Measurements from ENCODE around the gene STK38L. TPM values are rescaled to one million over a fixed set of nuclear protein-coding genes. Genes with fewer than 3 reads are reported as not detected.

STK38L gene
- total RNA-seq, 3 donors from 2014 or later, result 20.0 to 22.4 (median 22.3) TPM

DNA sequence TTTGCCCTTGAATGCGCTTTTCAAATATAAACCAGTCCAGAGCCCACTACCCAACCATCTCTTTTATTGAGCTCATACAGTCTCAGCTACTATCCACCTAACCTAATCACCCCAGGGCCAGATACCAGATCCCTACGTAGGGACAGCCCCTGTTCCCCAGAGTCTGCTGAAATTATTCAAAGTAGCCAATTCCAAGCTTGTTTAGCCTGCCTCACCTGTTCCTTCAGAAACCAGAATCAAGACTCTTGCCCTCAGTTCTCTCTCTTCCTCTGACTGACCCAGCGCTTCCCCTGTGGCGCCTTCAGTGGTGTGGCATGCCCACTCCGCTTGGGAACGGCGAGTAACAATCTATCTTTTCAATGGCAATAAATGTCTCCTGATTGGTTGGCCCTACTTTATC lies 107.4 kb downstream of the STK38L start:
- H3K9me3 Mint-ChIP-seq, result no peaks in the 10 kb centered on the region
- no peak for DNase-seq
- no peak overlapping the region for H3K4me3 Mint-ChIP-seq
- no peaks in the 10 kb centered on the region for H3K4me1 Mint-ChIP-seq (ENCODE audit: low read depth)
- ATAC-seq, result no peak
- H3K36me3 Mint-ChIP-seq (ENCODE audit: insufficient read depth), result no peaks in the 10 kb centered on the region
- H3K27me3 Mint-ChIP-seq (ENCODE audit: low read depth), result peaks cover 10% of the 10 kb centered on the region

DNA sequence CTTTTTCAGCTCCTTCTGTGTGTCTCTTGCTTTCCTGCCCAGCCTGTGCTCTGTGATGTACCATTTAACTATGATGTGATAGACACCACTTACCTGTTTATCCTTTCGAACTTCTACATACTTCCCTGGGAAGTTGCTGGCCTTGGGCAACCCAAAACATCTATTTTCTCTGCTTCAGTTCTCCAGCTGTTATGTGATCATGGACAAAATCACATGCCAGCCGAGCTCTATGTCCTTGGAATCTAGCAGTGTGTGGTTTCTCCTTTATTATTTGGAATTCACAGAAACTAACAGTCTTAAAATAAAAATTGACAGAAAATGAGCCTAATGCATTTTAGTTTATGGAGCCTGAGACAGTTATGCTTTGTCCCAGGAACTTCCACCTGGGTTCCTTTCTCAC lies 111.4 kb downstream of the STK38L start:
- no peak for DNase-seq
- H3K4me3 Mint-ChIP-seq, result no peak overlapping the region
- no peaks in the 10 kb centered on the region for H3K4me1 Mint-ChIP-seq (ENCODE audit: low read depth)
- no peak for ATAC-seq
- H3K27me3 Mint-ChIP-seq (ENCODE audit: low read depth), result peaks cover 16% of the 10 kb centered on the region
- no peaks in the 10 kb centered on the region for H3K36me3 Mint-ChIP-seq (ENCODE audit: insufficient read depth)
- no peaks in the 10 kb centered on the region for H3K9me3 Mint-ChIP-seq

GRCh38 chr12:27355979-27356378 lies 111.9 kb downstream of the STK38L start:
- H3K9me3 Mint-ChIP-seq, result no peaks in the 10 kb centered on the region
- DNase-seq (no peak), ATAC-seq (no peak)
- no peak overlapping the region for H3K4me3 Mint-ChIP-seq
- H3K27me3 Mint-ChIP-seq (ENCODE audit: low read depth), result peaks cover 16% of the 10 kb centered on the region
- H3K36me3 Mint-ChIP-seq (ENCODE audit: insufficient read depth), result no peaks in the 10 kb centered on the region
- H3K4me1 Mint-ChIP-seq (ENCODE audit: low read depth), result no peaks in the 10 kb centered on the region

- H3K9me3 Mint-ChIP-seq, result no peaks in the 10 kb centered on the region
- DNase-seq, result no peak
- H3K36me3 Mint-ChIP-seq (ENCODE audit: insufficient read depth), result no peaks in the 10 kb centered on the region
- H3K27me3 Mint-ChIP-seq (ENCODE audit: low read depth), result peaks cover 10% of the 10 kb centered on the region
- no peaks in the 10 kb centered on the region for H3K4me1 Mint-ChIP-seq (ENCODE audit: low read depth)
- ATAC-seq, result no peak
- H3K4me3 Mint-ChIP-seq, result no peak overlapping the region
These were observed 115.7 kb downstream of the STK38L start for GRCh38 chr12:27359578-27360340.

DNA sequence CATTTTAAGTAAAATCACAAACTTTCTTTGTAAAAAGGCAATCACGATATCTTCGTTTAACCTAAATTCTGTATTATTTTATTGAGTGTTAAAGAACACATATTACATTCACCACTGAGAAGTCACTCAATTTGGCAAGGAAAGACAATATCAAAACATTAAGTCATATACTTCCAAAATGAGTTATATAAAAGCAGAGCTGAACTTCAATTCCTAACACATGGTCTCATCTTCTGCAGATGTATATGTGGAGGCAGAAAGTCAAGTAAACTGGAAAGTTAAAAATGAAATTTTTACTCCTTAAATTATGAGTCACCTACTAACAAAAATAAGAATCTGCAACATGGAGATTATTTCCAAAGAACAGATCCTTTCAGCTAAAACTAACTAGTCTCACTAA lies 117.3 kb downstream of the STK38L start:
- Mint-ChIP-seq H3K27me3 (ENCODE audit: low read depth) (peaks cover 10% of the 10 kb centered on the region), H3K9me3 (no peaks in the 10 kb centered on the region), H3K36me3 (ENCODE audit: insufficient read depth) (no peaks in the 10 kb centered on the region), H3K4me1 (ENCODE audit: low read depth) (no peaks in the 10 kb centered on the region), H3K4me3 (no peak overlapping the region)
- DNase-seq (no peak), ATAC-seq (no peak)

- DNase-seq, result no peak
- no peak for ATAC-seq
- Mint-ChIP-seq H3K4me3 (no peak overlapping the region), H3K27me3 (ENCODE audit: low read depth) (peaks cover 13% of the 10 kb centered on the region), H3K9me3 (no peaks in the 10 kb centered on the region), H3K4me1 (ENCODE audit: low read depth) (no peaks in the 10 kb centered on the region), H3K36me3 (ENCODE audit: insufficient read depth) (no peaks in the 10 kb centered on the region)
These were observed 122.5 kb downstream of the STK38L start for GRCh38 chr12:27366621-27367020.

GRCh38 chr12:27367078-27367477 lies 123.0 kb downstream of the STK38L start:
- no peak for ATAC-seq
- Mint-ChIP-seq H3K36me3 (ENCODE audit: insufficient read depth) (no peaks in the 10 kb centered on the region), H3K27me3 (ENCODE audit: low read depth) (peaks cover 13% of the 10 kb centered on the region), H3K4me3 (no peak overlapping the region), H3K4me1 (ENCODE audit: low read depth) (no peaks in the 10 kb centered on the region), H3K9me3 (no peaks in the 10 kb centered on the region)
- no peak for DNase-seq

Other genes with a start within 250 kb of the STK38L start
- gene TM7SF3, start 229.9 kb upstream of the STK38L start, total RNA-seq, result 10 to 100 TPM; 21.1 to 22.9 (median 21.6) TPM
- 10 to 100 TPM; 22.5 to 28.9 (median 26.3) TPM for gene MED21, start 221.7 kb upstream of the STK38L start, total RNA-seq
- not detected for gene C12orf71, start 161.7 kb upstream of the STK38L start, total RNA-seq
- 1 to 10 TPM; 3.8 to 7.4 (median 6.8) TPM for gene BMAL2, start 88.5 kb downstream of the STK38L start, total RNA-seq
- not detected for gene SMCO2, start 202.4 kb downstream of the STK38L start, total RNA-seq